GM18511 (cell line): ENCODE measurements around the gene ELAVL2.

ENCODE experiments used
- ATAC-seq: cut with Tn5 transposase; IDR thresholded peaks from one replicate; pipeline ENCODE4 v1.9.1; 2021; ENCODE audit warnings: mild to moderate bottlenecking, moderate library complexity; ENCODE audit not compliant: unreplicated experiment

The ELAVL2 gene

DNA sequence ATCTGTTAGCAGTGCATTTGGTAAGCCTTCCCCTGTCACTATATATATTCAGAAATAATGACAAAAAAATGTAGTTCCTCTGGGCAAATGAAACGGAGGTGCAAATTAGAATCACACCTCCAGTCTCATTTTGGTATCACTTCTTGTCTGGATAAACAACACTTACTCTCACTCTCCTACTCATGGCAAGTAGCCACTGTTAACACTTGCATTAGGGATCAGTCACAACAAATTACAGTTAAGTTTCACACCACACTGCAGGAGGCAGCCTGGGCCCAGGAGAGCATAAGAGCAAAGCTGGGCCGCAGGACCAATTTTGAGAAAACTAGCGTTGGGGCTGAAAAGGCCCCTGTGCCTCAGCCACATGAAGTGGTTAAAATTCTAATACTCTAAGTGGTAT lies 161.0 kb downstream of the ELAVL2 start:
- ATAC-seq, result no peak

DNA sequence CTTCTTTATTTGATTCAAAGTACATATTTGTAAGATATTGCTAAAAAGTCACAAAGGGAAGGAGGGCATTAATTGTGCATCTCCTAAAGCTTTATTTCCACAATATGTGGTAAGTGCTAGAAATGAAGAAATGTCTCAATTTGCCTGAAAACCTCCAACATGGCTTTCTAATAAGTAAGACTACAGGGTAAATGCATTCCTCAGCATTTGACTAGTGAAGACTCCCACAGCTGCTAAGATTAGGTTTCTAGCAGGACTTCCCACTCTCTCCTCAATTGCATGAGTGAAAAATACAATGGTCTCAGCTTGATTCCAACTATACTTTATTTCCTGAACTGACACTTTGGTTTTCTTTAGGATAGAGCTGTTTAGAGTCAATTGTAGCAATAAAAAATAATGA lies 162.1 kb downstream of the ELAVL2 start:
- ATAC-seq, result no peak

DNA sequence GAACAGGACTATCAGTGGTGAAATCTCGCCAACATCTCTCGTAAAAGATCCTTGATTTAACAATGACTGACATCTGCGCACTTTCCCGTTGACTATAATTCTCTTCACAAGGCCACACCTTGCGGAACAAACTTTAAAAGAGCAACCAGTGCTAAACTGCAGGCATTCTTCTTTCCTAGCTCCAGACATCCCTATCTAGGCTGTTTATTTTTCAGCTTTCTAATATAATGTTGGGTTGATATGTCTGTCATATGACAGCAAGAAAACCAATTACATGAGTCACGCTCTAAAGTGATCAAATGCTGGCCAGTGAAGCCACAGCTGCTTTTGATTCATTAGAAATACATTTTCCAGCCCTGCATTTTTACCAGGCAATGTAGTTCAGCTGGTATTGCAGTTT lies 162.5 kb downstream of the ELAVL2 start:
- no peak for ATAC-seq

DNA sequence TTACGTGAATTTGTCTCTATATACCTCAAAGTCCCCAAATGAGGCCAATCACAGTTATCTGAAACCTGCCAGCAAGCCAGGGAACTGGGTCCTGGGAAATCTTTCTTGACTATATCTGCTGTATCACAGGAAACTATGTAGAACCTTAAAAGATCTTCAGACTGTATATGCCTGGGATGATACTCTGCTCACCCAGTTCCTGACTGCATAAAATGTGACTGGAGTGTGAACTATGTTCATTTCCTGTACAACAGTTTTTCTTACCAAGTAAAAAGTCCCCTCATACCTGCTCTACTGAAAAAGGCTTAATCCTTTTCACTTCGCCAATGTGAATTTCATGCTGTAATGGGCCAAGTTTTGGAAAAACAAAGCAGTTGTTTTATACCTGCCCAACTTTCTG lies 162.9 kb downstream of the ELAVL2 start:
- ATAC-seq, result no peak

DNA sequence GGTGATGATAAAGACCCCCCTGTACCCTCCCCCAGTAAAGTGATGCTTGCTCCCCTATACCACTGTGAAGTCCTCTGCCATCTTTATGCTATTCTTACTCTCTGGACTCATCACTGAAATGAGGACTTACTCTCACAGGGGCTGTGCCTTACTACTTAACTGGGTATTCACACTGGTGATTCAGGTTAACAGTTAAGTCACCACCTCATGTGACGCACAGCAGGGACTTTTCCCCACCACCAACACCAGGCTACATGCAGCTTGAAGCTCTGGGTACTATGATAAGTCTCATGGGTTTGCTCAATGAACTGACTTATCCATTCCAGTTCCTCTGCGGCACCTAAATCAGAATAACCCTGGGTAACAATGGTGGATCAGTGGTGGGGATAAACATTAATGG lies 163.7 kb downstream of the ELAVL2 start:
- no peak for ATAC-seq

DNA sequence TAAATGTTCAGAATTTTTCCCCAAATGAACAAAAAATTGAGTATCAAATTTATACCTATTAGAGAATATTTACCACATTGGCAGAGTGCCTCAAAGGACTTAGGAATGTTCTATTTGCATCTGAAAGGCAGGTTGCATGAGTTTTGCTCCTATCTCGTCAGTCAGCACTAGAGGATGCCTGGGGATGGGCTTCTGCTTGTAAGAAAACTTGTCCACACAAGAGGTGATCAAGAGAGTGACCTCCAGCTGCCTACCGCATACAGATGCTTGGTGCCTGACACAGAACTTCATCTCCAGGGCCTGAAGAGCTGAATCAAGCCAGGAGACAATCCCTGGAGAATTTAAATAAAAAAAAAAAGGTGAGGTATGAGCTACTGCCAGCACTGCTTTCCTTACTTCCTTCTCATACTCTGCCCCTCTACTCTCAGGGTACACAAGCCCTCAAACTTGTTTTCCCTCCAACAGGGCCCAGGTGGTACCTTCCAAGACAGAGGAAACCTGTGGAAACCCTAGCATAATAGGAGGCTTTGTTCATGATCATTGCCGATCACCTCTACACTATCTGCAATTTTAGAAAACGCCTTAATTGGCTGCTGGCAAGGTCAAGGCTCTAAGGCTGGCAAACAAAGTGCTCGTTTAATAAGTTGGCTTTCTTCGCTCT lies 166.6 kb downstream of the ELAVL2 start:
- ATAC-seq, result no peak

DNA sequence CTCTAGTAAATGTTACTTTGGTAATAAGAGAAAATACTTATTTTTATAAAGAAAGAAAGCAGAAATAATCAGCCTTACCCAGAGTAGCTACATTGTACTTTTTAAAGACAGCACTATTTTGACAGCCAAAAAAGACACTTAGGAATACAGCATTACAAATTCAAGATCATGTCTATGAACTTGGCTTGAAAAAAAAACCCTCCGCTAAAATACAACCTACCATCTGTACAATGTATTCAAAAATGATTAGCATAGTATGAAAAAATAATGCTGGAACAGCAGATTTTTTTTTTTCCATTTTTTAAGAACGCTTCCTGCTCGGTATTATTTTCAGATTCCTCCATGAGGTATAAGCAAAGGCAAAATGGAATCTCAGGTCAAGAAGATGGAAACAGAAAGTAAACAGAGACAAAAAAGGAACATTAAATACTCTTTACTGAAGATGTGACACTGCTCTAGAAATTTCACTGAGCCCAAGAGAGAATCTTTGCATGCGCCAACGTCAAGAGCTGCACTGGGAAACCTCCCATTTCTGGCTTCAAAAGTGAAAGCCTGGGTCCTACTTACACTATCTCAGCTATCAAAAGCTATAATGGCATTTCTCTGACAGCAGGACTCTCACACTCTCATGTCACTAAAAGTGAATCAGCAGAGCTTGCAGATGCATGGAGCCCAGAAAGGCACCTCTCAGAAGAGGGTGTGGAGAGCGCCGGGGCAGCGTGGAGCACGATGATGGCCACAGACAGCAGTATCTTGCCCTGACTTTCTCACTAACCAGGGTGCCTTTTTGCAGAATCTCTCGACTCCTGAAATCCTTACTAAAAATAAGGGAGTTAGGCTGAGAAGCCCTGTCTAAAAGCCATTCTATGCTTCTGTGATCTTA lies 167.4 kb downstream of the ELAVL2 start:
- no peak for ATAC-seq

DNA sequence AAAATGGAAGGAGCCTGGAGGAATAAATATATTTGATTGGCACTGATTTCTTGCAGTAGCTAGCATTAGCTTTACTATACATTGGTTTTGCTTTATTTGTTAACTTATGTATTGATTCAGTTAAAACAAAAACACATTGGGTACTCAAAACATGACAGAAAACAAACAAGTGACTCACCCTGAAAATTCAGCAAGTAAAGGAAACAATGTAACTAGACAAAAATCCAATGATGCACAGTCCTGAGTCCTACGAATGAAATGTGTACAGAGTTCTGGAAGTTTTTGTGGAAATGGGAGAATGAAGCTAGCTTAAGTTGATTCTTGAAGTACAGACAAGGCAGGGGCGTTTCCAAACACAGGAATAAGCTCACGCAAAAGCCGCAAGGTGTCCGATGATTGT lies 175.0 kb downstream of the ELAVL2 start:
- no peak for ATAC-seq

DNA sequence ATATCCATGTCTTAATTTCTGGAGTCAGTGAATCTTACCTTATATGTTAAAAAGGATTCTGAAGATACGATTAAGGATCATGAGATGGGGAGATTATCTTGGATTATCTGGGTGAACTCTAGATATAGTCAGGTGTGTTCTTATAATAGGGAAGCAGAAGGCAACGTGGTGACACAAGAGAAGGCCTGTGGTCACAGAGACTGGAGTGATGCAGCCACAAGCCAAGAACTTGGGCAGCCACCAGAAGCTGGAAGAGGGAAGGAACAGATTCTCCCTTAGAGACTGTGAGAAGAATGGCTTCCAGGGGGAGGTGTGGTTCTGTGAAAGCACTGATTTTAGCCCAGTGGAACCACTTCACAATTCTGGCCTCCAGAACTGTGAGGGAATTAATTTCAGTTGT lies 177.4 kb downstream of the ELAVL2 start:
- ATAC-seq, result no peak

DNA sequence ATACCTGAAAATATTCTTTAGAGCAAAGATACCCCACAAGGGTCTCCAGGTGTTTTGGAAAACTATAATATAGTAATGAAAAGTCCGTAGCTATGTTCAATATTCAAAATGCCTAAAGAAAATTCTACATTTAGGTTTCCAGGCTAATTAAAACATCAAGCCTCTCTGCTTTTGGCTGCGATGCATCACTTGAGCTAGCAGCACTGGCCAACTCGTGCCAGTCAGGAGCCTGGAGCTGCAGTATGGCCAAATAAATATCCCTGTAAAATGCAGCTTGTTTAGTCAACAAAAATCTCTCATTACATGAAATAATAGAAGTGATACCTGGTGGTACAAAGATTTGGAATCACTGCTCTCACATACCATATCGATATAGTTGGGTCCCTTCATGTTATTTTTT lies 181.1 kb downstream of the ELAVL2 start:
- ATAC-seq, result no peak

DNA sequence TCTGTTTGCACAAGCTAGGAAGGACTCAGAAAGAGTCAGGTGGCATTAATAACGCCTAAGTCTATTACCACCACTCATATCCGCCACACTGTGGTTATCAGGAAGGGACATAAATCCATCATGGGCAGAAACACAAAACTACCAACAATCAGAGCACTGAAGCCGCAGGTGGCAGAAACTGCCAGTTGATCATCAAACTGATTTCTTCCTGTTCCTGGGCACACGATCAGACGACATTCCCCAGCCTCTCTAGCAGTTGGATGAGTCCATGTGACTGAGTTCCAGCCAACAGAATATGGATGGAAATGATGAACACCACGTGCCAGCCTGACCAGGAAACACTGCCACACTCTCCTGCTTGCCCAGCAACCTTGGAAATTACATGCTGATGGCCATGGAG lies 181.7 kb downstream of the ELAVL2 start:
- ATAC-seq, result no peak

DNA sequence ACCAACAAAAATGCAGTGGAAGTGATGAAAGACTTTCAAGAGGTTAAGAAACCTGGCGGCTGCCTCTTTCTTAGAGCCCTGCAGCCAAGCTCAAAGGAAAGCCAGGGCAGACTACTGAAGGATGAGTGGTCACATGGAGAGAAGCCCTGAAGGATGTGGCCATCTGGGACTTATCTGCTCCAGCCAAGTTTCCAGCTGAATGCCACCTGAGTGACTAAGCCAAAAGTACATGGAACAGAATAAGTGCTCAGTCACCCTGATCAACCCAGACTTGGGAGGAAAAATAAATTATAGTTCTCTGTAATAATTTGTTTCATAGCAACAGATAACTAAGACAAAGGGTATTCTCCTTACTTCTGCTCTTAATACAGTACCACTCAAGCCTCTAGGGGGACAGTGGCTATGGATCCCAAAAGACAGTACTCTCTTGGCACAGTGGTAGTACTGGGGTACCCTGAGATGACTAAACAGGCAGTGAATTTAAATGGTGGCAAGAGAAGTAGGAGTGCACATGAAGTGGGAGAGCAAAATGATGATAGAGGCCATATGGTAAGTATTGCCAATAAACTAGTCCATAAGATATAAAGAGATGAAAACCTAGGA lies 182.3 kb downstream of the ELAVL2 start:
- no peak for ATAC-seq
